GM21447 (cell line): ENCODE results near the gene KRTAP3-1.
"Not testable (repeated sequence)": the region's sequence is repeated elsewhere in the genome, so short reads cannot be mapped to it uniquely, and the experiment has no call there.

ENCODE experiments used
- ATAC-seq: cut with Tn5 transposase; IDR thresholded peaks from one replicate; pipeline ENCODE4 v1.9.1; 2021; ENCODE audit not compliant: unreplicated experiment

The KRTAP3-1 gene

GRCh38 chr17:41008811-41009210, at the start of gene KRTAP3-1:
TSS of gene KRTAP3-1 (minus strand) at chr17:41009128. CDS start at chr17:41009074, 54 bp downstream.
- no peak for ATAC-seq

- ATAC-seq = no peak
Measured at GRCh38 chr17:41057547-41057946, 48.6 kb upstream of the KRTAP3-1 start.

GRCh38 chr17:41055130-41055529, 46.2 kb upstream of the KRTAP3-1 start, which contains the start of gene KRTAP2-2:
TSS of gene KRTAP2-2 (minus strand) at chr17:41055230. CDS start at chr17:41055211, 19 bp downstream.
- ATAC-seq = not testable (repeated sequence)

GRCh38 chr17:41054556-41054955, 45.6 kb upstream of the KRTAP3-1 start:
- ATAC-seq = not testable (repeated sequence)

GRCh38 chr17:41054025-41054424, 45.1 kb upstream of the KRTAP3-1 start:
- no peak for ATAC-seq

GRCh38 chr17:41052566-41052965, 43.6 kb upstream of the KRTAP3-1 start:
- ATAC-seq = no peak

GRCh38 chr17:41049110-41049509, 40.2 kb upstream of the KRTAP3-1 start:
- ATAC-seq = no peak

- no peak for ATAC-seq
Measured at GRCh38 chr17:41048441-41048840, 39.5 kb upstream of the KRTAP3-1 start.

- not testable (repeated sequence) for ATAC-seq
Measured at GRCh38 chr17:41046735-41047465, 38.0 kb upstream of the KRTAP3-1 start, which contains the start of gene KRTAP2-1. TSS of gene KRTAP2-1 (minus strand) at chr17:41047316. CDS start at chr17:41047267, 49 bp downstream.

GRCh38 chr17:41042953-41043352, 34.0 kb upstream of the KRTAP3-1 start:
- ATAC-seq = no peak

GRCh38 chr17:41040783-41041571, 32.0 kb upstream of the KRTAP3-1 start, which contains the start of gene KRTAP1-1:
TSS of gene KRTAP1-1 (minus strand) at chr17:41041450. CDS start at chr17:41041397, 53 bp downstream.
- not testable (repeated sequence) for ATAC-seq

- ATAC-seq = no peak
Measured at GRCh38 chr17:41037853-41038350, 29.0 kb upstream of the KRTAP3-1 start.

GRCh38 chr17:41034346-41034935, 25.5 kb upstream of the KRTAP3-1 start, which contains the start of gene KRTAP1-3:
TSS of gene KRTAP1-3 (minus strand) at chr17:41034874. CDS start at chr17:41034821, 53 bp downstream.
- ATAC-seq = not testable (repeated sequence)

GRCh38 chr17:41029633-41030245, 20.8 kb upstream of the KRTAP3-1 start, which contains the start of gene KRTAP1-4:
TSS of gene KRTAP1-4 (minus strand) at chr17:41030195. CDS start at chr17:41030078, 117 bp downstream.
- no peak for ATAC-seq

- ATAC-seq = no peak
Measured at GRCh38 chr17:41026715-41027471, 18.0 kb upstream of the KRTAP3-1 start, which contains the start of gene KRTAP1-5. TSS of gene KRTAP1-5 (minus strand) at chr17:41027208. CDS start at chr17:41027155, 53 bp downstream.

- ATAC-seq = no peak
Measured at GRCh38 chr17:41024697-41025096, 15.8 kb upstream of the KRTAP3-1 start.

- ATAC-seq = no peak
Measured at GRCh38 chr17:41020336-41020735, 11.4 kb upstream of the KRTAP3-1 start.

- no peak for ATAC-seq
Measured at GRCh38 chr17:41019415-41019814, 10.5 kb upstream of the KRTAP3-1 start.

- no peak for ATAC-seq
Measured at GRCh38 chr17:41018541-41018940, 9.6 kb upstream of the KRTAP3-1 start.
